Smooth muscle cell (in vitro differentiated cells): Measurements from ENCODE around the gene BAHD1. TPM values are rescaled to one million over a fixed set of nuclear protein-coding genes. Genes with fewer than 3 reads are reported as not detected.

ENCODE experiments used
- DNase-seq: peaks from one replicate; lab custom pipeline; 2025; ENCODE audit not compliant: unreplicated experiment; lab: John Stamatoyannopoulos, UW
- H2AFZ ChIP-seq: fragments of 200-600 bp; sonication (generic); 2 replicates; pipeline ENCODE4 v1.6.0; 2016; ENCODE audit warnings: antibody characterized with exemption, low read depth, mild to moderate bottlenecking
- H3F3A ChIP-seq: fragments of 200-600 bp; sonication (generic); 2 replicates; pipeline ENCODE4 v1.6.0; 2017; ENCODE audit warnings: antibody characterized with exemption, low read depth
- H3K27ac ChIP-seq: fragments of 200-600 bp; sonication (generic); 2 replicates; pipeline ENCODE4 v1.5.1; 2016; ENCODE audit warnings: low read depth, mild to moderate bottlenecking
- H3K27me3 ChIP-seq: fragments of 200-600 bp; sonication (generic); 2 replicates; pipeline ENCODE4 v1.6.1; 2016; ENCODE audit warnings: low read depth, mild to moderate bottlenecking
- H3K36me3 ChIP-seq: fragments of 200-600 bp; sonication (generic); 2 replicates; pipeline ENCODE4 v1.5.1; 2016; ENCODE audit warnings: low read depth
- H3K4me1 ChIP-seq: fragments of 200-600 bp; sonication (generic); 2 replicates; pipeline ENCODE4 v1.5.1; 2016; ENCODE audit warnings: low read depth
- H3K4me2 ChIP-seq: fragments of 200-600 bp; sonication (generic); 2 replicates; pipeline ENCODE4 v1.6.0; 2016; ENCODE audit warnings: mild to moderate bottlenecking
- H3K4me3 ChIP-seq: fragments of 200-600 bp; sonication (generic); 2 replicates; pipeline ENCODE4 v1.5.1; 2016; ENCODE audit warnings: mild to moderate bottlenecking
- H3K79me2 ChIP-seq: fragments of 200-600 bp; sonication (generic); 2 replicates; pipeline ENCODE4 v1.6.0; 2016; ENCODE audit warnings: low read depth, mild to moderate bottlenecking
- H3K9ac ChIP-seq: fragments of 200-600 bp; sonication (generic); 2 replicates; pipeline ENCODE4 v1.6.0; 2016; ENCODE audit warnings: low read depth
- H3K9me3 ChIP-seq: fragments of 200-600 bp; sonication (generic); replicated peaks from 2 replicates; pipeline ENCODE4 v1.5.1; 2016; ENCODE audit warnings: low read depth
- H4K20me1 ChIP-seq: fragments of 200-600 bp; sonication (generic); 2 replicates; pipeline ENCODE4 v1.6.0; 2016; ENCODE audit warnings: low read depth
- CTCF ChIP-seq: fragments of 200-600 bp; sonication (generic); IDR thresholded peaks from 2 replicates; pipeline ENCODE4 v1.5.1; 2017; ENCODE audit warnings: borderline replicate concordance, mild to moderate bottlenecking, antibody characterized with exemption; ENCODE audit not compliant: insufficient read depth, poor library complexity, severe bottlenecking
- WGBS: methylation state at CpG from one replicate; pipeline ENCODE4 v1.1.7; 2016; ENCODE audit warnings: low lambda C conversion rate; 5-methylcytosine and 5-hydroxymethylcytosine counted together
- polyA plus RNA-seq: library from polyadenylated mRNA; unstranded; fragments of >200 nt; fragmentation: Nextera tagmentation; extraction: Ambion mirVana; gene quantifications from 2 replicates; pipeline ENCODE4 v1.2.1, GENCODE V29; 2016
- total RNA-seq: library from RNA; depleted of rRNA; stranded (reverse); fragments of >200 nt; gene quantifications from 2 replicates; pipeline ENCODE4 v1.2.3, GENCODE V29; 2014

The BAHD1 gene
- total and polyA plus RNA-seq, 2 experiments from 2014 or later, result 8.4 to 11.1 TPM

GRCh38 chr15:40398413-40398873 lies 42.3 kb upstream of the BAHD1 start:
- DNase-seq, result no peak
- Histone ChIP-seq H3K4me2 (no peak overlapping the region), H3K9ac (no peak overlapping the region), H3K4me3 (no peak overlapping the region), H3K36me3 (no peaks in the 10 kb centered on the region), H4K20me1 (no peaks in the 10 kb centered on the region), H3K4me1 (no peaks in the 10 kb centered on the region), H3F3A (no peaks in the 10 kb centered on the region), H3K27ac (no peak overlapping the region), H2AFZ (no peak overlapping the region), H3K9me3 (no peaks in the 10 kb centered on the region), H3K27me3 (no peaks in the 10 kb centered on the region), H3K79me2 (no peaks in the 10 kb centered on the region)
- TF ChIP-seq CTCF, result no peak
- 85% methylated on average over 4 of the region's 4 CpGs for WGBS

GRCh38 chr15:40399370-40399769 lies 41.4 kb upstream of the BAHD1 start:
- Histone ChIP-seq H2AFZ (no peak overlapping the region), H3K4me2 (no peak overlapping the region), H3K79me2 (no peaks in the 10 kb centered on the region), H3K36me3 (no peaks in the 10 kb centered on the region), H3F3A (no peaks in the 10 kb centered on the region), H3K27ac (no peak overlapping the region), H3K27me3 (no peaks in the 10 kb centered on the region), H3K4me3 (no peak overlapping the region), H3K4me1 (no peaks in the 10 kb centered on the region), H4K20me1 (no peaks in the 10 kb centered on the region), H3K9me3 (no peaks in the 10 kb centered on the region), H3K9ac (no peak overlapping the region)
- no peak for DNase-seq
- no peak for TF ChIP-seq CTCF
- WGBS, result 88% methylated on average over 7 of the region's 7 CpGs

GRCh38 chr15:40405501-40406381 lies 35.0 kb upstream of the BAHD1 start, which contains the start of gene IVD:
Gene IVD, plus strand, starts transcription at chr15:40405795. Its CDS starts 33 bp downstream, at chr15:40405828.
- H3K9me3 ChIP-seq, result no peaks in the 10 kb centered on the region

More at GRCh38 chr15:40405501-40406381, 35.0 kb upstream of the BAHD1 start, which contains the start of gene IVD:
- Histone ChIP-seq H3F3A (no peaks in the 10 kb centered on the region), H3K4me3 (peak within 1 kb of the TSS; percentile 65), H3K4me2 (peak within 1 kb of the TSS; percentile 84), H3K79me2 (peaks cover 12% of the 10 kb centered on the region), H3K27me3 (no peaks in the 10 kb centered on the region), H3K9ac (peak within 1 kb of the TSS; percentile 57), H3K36me3 (no peaks in the 10 kb centered on the region), H2AFZ (peak within 1 kb of the TSS; percentile 79), H3K4me1 (peaks cover 16% of the 10 kb centered on the region), H4K20me1 (no peaks in the 10 kb centered on the region), H3K27ac (no peak within 1 kb of the TSS)
- 1% methylated on average over 53 of the region's 54 CpGs for WGBS
- DNase-seq, result peak; percentile 81
- TF ChIP-seq CTCF, result no peak
